Measurements from ENCODE around the gene EVI5.
"Not testable (repeated sequence)": the region's sequence is repeated elsewhere in the genome, so short reads cannot be mapped to it uniquely, and the experiment has no call there.

Gene EVI5

DNA sequence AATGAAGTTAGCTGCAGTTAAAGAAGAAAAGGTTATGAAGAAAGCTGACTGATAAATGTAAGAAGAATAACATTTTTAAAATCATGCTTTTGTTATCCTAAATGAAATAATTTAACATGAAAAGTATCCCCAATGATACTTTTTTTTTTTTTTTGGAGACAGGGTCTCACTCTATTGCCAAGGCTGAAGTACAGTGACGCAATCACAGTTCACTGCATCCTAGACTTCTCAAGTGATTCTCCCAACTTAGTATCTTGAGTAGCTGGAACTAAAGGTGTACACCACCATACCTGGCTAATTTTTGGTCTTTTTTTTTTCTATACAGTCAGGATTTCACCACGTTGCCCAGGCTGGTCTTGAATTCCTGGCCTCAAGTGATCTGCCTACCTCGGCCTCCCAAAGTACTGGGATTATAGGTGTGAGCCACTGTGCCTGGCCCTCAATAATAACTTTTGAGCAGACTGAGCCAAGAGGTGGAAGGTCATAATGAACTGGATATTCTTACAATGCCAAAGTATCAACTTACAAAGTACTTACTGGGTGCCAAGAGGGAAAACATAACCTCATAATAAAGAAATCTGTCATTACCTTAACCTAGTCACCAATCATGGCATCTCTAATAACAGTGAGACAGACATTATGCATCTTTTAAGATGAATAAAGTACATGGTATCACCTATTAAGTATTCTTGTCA is 94.5 kb downstream of the EVI5 start:
- DNase-seq (ENCODE audit: low read depth), result no peak

DNA sequence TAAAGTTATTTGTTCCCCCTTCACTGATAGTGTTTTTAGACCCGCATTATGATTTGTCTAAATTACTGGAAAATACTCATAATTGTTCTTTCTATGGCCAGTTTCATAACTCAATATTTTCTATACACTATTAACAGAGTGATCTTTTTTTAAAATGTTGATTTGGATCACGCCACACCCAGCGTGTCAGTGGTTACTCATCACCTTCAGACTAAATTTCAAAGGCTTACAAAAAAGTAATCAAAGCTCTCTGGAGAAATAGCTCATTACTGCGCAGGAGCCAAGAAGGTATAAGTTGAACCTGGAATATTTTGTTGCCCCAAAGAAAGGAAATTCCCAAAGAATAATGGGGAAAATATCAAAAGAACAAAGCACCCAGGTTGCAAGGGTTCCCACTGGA is 104.9 kb downstream of the EVI5 start:
- DNase-seq (ENCODE audit: low read depth), result no peak

DNA sequence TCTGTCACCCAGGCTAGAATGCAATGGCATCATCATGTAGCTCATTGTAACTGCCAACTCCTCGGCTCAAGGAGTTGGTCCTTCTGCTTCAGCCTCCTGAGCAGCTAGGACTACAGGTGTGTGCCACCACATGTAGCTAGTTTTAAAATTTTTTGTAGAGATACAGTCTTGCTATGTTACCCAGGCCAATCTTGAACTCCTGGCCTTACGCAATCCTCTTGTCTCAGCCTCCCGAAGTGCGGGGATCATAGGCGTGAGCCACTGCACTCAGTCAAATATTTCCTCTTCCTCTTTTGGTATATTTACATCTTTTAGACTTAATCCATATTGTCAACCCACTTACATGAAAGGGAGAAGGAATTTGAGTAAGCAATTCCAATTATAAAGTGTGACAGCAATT is 121.1 kb downstream of the EVI5 start:
- no peak for DNase-seq (ENCODE audit: low read depth)

DNA sequence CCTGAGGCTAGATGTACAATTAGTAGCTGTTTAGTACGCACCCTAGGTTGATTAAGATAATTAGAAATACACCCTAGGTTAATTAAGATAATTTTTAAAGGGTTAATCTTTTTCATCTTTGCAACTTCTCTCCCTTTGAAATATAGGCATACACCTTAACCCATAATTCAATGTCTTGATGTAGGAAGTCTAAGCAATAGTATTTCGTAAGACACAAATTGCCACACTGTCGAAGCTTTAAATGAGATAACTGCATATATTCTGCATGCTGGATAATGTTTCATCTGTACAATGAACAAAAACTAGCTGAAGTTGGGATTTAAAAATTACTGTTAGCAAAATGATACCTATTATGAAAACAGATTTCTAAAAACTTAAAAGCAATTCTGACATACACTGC is 122.9 kb downstream of the EVI5 start:
- DNase-seq (ENCODE audit: low read depth), result no peak

DNA sequence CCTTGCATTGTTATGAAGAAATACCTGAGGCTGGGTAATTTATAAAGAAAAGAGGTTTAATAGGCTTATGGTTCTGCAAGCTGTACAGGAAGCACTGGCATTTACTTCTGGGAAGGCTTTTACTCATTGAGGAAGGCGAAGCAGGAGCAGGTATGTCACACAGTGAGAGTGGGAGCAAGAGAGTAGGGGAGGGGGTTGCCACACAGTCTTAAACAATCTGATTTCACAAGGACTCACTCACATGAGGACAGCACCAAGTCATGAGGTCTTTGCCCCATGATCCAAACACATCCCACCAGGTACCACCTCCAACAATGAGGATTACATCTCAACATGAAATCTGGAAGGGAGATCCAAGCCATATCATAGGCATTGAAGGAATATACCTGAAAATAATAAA is 127.2 kb downstream of the EVI5 start:
- no peak for DNase-seq (ENCODE audit: low read depth)

DNA sequence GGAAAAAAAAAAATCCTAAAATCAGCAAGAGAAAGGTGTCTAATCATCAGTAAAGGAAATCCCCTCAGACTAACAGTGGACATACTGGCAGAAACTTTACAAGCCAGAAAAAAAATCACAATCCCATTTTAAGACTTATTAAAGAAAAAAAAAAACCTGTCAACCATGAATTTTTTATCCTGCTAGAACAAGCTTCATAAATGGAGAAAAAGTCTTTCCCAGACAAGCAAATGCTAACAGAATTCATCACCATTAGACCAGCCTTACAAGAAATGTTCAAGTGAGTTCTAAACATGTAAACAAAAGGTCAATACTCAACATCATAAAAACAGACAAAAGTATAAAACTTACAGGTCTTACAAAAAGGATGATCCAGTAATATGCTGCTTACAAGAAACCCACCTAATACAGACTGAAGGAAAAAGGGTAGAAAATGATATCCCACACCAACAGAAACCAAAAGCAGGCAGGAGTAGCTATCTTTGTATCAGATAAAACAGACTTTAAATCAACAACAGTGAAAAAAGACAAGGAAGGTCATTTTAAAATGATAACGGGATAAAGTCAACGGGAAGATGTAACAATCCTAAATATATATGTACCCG is 129.6 kb downstream of the EVI5 start:
- DNase-seq (ENCODE audit: low read depth), result no peak

DNA sequence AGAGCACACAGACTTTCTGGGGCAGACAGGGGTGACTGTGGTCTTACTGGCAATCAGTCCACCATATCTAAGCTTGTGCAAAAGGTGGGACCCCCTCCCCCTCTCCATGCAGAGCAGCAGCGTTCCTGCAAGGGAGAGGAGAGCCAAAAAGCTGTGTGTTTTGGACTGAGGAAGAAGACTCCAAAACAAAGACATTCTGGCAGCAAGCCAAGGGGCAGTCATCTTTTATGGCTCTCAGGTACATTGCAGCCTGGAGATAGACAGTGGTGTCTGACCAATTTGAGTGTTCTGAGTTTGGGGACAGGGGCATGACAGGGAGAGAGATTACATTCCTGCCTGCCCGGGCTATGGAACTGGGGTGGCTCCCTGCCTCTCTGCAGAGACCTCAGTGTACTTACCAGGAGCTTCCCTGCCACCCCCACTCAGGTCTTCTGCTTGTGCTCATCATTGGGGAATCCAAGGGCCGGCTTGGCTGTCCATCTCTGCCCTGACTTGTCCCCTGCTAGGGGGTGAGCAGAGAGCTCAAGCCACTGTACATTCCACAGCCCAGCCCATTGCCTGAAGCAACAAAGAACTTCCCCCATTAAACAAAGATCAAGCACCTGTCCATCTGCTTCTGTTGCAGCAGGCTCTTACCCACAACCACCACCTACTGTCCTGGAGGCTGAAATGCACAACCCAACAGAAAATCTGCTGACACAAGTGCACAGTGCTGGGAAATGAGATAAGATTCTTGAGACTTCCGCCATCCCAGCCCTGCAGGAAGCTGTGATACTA is 131.1 kb downstream of the EVI5 start:
- no peak for DNase-seq (ENCODE audit: low read depth)

DNA sequence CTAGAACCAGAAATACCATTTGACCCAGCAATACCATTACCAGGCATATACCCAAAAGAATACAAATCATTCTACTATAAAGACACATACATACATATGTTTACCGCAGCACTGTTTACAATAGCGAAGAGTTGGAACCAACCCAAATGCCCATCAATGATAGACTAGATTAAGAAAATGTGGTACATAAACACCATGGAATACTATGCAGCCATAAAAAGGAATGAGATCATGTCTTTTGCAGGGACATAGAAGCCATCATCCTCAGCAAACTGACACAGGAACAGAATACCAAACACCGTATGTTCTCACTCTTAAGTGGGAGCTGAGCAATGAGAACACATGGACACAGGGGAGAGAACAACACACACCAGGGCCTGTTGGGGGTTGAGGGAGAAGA is 144.2 kb downstream of the EVI5 start:
- not testable (repeated sequence) for DNase-seq (ENCODE audit: low read depth)

DNA sequence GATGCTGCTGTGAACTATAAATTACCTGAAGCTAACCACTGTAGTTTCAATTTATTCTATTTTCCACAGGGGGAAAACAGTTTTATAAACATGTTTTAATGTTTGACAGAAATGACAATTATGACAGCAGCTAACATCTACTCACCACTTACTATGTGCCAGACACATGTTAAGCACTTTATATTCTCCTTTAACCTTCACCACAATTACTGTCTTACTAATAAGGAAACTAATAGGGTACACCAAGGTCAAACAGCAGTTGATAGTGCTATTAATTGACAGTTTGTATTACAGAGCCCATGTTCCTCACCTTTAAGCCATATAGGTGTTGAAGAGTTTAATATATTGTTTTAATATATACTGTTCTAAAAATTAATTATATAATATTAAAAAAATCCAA is 146.4 kb downstream of the EVI5 start:
- no peak for DNase-seq (ENCODE audit: low read depth)

DNA sequence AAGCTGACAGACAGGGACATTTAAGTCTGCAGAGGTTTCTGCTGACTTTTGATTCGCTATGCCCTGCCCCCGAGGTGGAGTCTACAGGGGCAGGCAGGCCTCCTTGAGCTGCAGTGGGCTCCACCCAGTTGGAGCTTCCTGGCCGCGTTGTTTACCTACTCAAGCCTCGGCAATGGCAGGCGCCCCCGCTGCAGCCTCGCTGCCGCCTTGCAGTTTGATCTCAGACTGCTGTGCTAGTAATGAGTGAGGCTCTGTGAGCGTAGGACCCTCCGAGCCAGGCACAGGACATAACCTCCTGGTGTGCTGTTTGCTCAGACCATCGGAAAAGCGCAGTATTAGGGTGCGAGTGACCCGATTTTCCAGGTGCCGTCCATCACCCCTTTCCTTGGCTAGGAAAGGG is 149.7 kb downstream of the EVI5 start:
- DNase-seq (ENCODE audit: low read depth), result not testable (repeated sequence)

DNA sequence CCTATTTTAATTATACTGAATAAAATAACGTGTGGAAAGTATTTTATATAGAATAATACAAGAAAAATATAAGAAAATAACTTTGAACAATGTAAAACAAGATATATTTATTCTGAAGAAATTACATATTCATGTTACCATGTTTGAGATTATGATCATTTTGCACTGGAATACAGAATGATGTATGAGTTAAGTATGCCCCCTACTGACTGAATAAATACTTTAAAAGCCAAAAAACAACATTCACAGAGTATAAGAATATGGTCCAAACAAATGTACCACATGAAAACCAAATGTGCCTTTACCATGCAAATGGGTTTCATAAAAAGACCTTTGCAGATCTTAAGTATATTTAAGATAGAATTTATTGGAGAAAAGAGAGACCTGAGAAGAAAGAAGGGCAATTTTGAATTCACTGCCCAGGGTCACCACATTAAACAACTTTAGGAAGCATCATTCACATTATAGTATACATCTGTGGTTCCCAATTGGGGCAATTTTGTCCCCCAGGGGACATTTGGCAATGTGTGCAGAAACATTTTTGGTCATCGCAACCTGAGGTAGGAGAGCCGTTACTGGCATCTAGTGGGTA is 161.6 kb downstream of the EVI5 start:
- DNase-seq (ENCODE audit: low read depth), result no peak

DNA sequence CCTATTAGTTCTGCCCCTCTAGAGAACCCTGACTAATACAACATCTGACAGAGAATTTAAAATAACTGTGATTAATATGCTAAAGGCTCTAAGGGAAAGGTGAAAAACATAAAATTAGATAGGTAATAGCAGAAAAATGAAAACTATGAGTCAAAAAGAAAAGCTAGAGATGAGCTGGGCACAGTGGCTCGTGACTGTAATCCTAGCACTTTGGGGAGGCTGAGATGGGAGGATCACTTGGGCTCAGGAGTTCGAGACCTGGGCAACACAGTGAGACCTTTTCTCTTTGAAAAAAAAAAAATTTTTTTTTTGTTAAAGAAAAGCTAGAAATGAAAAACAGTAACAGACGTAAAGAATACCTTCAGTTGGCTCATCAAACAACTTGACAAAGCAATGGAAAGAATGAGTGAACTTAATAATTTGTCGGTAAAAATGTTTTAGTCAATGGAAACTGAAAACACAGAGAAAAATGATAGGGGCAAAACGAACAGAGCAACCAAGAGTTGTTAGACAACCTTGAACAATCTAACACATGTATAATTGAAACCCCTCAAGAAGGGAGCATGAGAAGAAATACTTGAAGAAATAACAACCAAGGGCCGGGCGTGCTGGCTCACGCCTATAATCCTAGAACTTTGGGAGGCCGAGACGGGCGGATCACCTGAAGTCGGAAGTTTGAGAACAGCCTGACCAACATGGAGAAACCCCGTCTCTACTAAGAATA is 165.3 kb downstream of the EVI5 start:
- DNase-seq (ENCODE audit: low read depth), result no peak

DNA sequence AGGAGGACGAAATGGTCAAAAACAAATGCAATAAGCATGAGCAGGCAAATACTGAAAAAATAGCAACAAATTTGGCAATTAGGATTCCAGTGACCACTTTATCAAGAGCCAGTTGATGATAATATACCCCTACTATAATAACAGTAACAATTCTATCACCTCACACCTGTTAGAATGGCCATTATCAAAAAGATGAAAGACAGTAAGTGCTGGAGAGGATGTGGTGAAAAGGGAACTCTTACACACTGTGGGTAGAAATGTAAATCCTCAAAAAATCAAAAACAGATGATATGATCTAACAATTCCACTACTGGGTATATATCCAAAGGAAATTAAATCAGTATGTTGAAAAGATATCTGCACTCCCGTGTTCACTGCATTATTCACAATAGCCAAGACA is 183.9 kb downstream of the EVI5 start:
- DNase-seq (ENCODE audit: low read depth), result no peak

DNA sequence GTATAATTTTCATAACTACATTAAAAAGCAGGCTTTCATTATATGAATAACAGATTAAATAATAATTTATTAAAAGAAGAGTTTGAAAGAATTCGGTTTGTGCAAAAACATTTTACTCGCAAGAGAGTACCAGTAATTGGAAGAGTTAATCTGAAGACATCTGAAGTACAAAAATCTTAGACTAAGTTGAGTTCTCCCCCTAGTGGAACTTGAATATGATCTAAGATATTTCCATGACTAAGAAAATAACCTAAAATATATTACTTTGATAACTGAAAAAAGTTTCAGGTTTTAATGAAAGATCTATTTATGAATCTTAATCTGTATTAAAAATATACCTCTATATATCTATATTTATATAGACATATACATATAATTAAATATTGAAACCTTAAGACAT is 185.7 kb downstream of the EVI5 start:
- no peak for DNase-seq (ENCODE audit: low read depth)

DNA sequence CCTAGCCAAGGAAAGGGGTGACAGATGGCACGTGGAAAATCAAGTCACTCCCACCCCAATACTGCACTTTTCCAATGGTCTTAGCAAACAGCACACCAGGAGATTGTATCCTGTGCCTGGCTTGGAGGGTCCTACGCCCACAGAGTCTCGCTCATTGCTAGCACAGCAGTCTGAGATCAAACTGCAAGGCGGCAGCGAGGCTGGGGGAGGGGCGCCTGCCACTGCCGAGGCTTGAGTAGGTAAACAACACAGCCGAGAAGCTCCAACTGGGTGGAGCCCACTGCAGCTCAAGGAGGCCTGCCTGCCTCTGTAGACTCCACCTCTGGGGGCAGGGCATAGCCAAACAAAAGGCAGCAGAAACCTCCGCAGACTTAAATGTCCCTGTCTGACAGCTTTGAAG is 195.5 kb downstream of the EVI5 start:
- DNase-seq (ENCODE audit: low read depth), result not testable (repeated sequence)

DNA sequence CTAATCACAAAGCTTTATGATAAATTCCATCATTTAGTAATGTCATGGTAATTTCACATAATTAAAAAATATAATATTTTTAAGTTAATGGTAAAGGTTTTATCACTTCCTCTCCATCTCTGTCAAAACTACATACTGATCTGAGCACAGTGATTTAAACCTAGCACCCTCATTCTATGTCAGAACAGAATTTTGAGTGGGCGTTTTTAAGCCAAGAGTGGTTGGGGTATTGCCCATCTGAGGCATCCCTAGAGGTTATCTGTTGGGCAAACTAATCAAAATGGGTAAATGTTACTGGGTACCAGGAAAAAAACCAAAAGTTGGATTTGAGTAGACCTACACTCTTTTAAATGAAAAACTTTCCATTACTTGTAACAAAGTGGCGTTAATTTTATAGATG is 197.5 kb downstream of the EVI5 start:
- DNase-seq (ENCODE audit: low read depth), result no peak

DNA sequence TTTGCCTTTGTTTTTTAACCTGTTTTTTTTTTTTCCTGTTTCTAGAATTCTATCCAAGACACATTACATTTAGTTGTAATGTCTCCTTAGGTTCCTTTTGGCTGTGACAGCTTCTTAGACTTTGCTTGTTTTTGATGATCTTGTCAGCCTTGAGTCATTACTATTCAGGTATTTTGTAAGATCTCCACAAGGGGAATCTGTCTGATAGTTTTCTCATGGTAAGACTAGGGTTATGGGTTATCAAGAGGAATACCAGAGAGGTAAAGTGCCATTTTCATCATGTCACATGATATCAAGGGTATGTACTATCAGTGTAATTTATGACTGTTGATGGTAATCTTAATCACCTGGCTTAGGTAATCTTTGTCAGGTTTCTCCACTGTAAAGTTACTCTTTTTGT is 199.1 kb downstream of the EVI5 start:
- DNase-seq (ENCODE audit: low read depth), result no peak

DNA sequence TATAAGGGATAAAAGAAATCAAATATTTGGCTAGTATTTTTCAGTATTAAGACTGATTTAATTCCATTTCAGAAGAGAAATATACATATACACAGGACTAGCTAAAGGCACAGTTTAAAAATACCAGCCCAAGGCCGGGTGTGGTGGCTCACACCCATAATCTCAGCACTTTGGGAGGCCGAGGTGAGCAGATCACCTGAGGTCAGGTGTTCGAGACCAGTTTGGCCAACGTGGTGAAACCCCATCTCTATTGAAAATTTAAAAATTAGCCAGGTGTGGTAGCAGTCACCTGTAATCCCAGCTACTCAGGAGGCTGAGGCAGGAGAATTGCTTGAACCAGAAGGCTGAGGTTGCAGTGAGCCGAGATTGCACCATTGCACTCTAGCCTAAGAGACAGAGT is 200.1 kb downstream of the EVI5 start:
- DNase-seq (ENCODE audit: low read depth), result not testable (repeated sequence)

DNA sequence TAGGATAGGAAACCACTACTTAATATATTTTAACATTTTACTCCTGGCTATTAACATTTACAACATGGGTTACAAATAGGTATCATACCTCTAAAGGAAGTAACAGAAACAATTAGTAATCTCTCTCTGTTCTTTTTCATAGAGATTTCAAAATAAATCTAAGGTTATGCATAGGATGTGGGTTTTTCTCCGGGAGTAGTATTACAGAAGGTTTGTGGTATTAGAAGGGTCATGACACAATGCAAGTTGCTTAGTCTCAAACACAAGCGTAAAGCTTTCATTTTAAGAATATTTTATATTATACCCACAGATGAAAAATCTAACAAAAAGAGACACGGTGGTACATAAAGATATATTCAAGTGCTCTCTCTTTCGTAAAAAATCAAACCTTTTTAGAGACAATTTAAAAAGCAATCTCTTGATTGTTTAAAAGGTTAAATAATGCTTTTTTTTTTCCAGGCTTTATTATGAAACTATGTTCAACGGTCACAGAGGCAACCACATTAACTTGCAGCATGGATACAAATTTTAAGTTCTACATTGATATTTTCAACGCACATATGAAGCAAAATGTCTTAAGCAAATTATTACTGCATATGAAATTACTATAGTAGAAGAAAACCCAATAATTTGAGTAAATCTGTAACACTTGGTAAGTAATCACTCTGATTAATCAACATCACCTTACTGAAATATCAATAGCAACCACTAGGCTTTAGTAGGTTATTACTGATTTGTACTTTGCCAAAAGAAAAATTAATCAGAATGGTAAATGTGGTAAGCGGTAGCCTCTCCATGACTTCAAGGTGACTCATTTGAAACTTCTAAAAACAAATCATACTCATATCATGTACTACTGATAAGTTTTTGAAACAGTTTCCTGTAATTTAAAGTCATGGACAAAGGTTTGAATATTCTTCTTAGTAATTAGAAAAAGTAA is 200.8 kb downstream of the EVI5 start:
- peak; percentile 31 for DNase-seq (ENCODE audit: low read depth)

DNA sequence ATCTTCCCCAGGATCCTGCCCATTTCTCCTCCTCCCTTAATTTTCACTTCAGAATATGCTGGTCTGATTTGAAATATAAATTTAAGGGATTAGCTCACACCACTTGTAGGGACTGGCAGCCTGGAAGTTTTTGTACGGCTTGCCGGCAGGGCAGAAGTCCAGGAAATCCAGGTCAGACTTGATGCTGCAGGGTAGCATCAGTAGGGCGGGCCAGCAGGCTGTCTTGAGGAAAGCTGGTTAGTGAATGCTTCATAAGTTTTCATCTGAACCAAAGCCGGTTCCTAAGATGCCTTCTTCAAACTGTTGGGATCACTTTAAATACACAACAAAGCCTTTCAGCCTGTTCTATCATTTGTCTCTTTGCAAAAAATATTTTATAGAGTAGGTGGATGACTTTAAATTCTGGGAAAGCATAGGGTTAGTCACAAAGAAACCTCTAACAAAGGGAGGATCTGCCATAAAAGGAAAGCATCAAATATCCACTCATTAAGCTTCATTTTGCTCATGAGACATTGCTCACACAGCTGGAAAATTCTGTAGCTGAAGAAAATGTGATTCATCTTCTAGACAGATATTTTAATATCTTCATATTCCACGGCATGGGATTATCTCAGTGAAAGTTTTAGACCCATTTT is 207.5 kb downstream of the EVI5 start:
- DNase-seq (ENCODE audit: low read depth), result no peak

DNA sequence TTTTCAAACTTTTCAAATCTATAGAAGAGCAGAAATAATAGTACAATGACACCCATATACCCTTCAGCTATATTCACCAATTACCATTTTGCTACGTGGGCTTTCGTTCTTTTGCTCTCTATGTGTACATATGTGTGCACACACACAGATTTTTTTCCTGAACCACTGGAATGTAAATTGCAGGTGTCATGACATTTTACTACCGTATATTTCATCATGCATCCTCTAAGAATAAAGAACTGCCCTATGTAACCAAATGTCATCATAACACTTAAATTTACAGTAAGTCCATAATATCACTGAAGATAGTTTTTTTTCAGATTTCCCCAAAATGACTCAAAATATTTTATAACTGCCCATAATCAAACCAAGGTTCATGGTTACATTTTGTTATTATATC is 209.8 kb downstream of the EVI5 start:
- no peak for DNase-seq (ENCODE audit: low read depth)

Measured in HS-27A (cell line).